GM19455 (cell line): ENCODE results near the gene PITPNC1.

ENCODE experiments used
- ATAC-seq: cut with Tn5 transposase; IDR thresholded peaks from one replicate; pipeline ENCODE4 v1.9.1; 2021; ENCODE audit not compliant: unreplicated experiment

PITPNC1 gene

GRCh38 chr17:67542219-67543114, 165.4 kb downstream of the PITPNC1 start:
- no peak for ATAC-seq

- no peak for ATAC-seq
These were observed 167.4 kb downstream of the PITPNC1 start for GRCh38 chr17:67544364-67544955.

- ATAC-seq, result peak; percentile 93
These were observed 169.8 kb downstream of the PITPNC1 start for GRCh38 chr17:67546578-67547527.

DNA sequence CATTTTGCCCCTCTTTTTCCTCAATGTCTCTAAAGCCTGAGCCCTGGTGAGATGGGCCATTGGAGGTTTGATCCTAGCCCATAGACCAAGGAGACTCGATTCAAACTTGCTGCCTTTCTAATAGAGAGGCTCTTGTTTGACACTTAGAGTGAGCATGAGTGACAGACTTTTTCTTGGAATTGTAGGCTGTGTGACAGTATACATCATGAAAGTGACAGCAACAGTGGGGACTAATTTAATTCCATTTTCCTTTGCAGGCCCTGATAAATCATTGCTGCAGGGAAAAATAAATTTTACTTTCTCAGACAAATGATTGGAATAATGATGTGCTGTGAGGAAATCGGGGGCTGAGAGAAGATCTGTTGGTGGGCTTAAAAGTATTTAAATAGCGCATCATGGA, 171.6 kb downstream of the PITPNC1 start:
- no peak for ATAC-seq

- ATAC-seq, result no peak
These were observed 172.7 kb downstream of the PITPNC1 start for GRCh38 chr17:67549820-67550219.

GRCh38 chr17:67554634-67555033, 177.6 kb downstream of the PITPNC1 start:
- ATAC-seq, result no peak

DNA sequence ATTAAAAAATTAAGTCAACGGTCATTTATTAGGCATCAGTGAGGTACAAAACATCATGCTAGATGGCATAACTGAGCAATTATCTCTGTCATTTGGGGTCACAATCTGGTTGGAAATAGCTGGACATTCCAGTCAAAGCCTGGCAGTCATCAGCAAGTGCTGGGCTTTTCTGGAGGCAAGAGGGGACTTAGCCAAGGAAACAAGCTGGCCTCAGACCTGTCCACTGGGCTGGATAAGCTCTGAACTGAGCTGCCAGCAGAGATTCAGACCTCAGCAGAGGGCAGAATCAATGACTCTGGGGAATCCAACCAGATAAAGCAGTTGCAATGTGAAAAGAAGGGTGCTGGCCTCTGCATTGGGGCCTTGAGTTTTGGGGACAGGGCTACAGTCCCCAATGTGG, 178.8 kb downstream of the PITPNC1 start:
- ATAC-seq, result no peak

GRCh38 chr17:67557052-67557845, 180.2 kb downstream of the PITPNC1 start:
- no peak for ATAC-seq

- ATAC-seq, result no peak
These were observed 180.8 kb downstream of the PITPNC1 start for GRCh38 chr17:67557921-67558320.

- no peak for ATAC-seq
These were observed 181.8 kb downstream of the PITPNC1 start for GRCh38 chr17:67558740-67559380.

DNA sequence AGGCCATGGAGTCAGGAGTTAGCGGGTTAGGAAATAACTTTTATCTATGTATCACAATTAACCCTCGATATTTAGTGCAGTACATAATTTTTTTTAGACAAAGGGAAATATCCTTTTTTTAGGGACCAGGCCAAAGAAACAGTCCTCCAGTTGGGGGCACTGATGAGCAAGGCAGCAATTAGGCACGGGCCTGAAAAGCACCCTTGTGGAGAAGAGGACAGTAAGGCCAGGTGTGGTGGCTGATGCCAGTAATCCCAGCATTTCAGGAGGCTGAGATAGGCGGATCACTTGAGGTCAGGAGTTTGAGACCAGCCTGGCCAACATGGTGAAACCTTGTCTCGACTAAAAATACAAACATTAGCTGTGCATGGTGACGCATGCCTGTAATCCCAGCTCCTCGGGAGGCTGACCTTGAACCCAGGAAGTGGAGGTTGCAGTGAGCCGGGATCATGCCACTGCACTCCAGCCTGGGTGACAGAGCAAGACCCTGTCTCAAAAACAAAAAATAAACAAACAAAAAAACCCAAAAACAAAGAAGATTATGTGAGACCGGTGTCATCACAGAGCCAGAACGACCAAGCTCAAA, 182.4 kb downstream of the PITPNC1 start:
- ATAC-seq, result no peak

- ATAC-seq, result no peak
These were observed 184.9 kb downstream of the PITPNC1 start for GRCh38 chr17:67562005-67562404.

DNA sequence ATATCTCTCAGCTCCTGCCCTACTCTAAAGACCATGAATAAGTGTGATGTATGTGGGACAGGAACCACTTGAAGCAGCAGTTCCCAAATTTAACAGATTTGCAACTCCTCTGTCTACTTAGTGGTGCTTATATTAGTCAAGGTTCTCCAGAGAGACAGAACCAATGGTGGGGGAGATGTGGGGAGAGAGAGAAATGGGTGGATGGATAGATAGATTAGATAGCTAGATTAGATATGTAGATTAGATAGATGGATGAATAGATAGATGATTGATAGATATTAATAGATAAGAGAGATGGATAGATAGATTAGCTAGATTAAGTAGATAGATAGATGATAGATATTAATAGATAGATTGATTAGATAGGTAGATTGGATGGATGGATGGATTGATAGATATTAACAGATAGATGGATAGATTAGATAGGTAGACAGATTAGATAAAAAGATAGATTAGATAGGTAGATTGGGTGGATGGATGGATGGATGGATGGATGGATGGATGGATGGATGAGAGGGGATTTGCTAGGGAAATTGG, 186.7 kb downstream of the PITPNC1 start:
- no peak for ATAC-seq

DNA sequence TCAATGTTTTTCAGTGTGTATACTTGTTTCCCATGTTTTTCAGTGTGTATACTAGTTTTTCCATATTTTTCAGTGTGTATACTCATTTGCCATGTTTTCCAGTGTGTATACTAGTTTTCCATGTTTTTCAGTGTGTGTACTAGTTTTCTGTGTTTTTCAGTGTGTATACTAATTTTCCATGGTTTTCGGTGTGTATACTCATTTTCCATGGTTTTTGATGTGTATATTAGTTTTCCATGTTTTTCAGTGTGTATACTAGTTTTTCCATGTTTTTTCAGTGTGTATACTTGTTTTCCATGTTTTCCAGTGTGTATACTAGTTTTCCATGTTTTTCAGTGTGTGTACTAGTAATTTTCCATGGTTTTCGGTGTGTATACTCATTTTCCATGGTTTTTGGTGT, 188.0 kb downstream of the PITPNC1 start:
- ATAC-seq, result no peak

DNA sequence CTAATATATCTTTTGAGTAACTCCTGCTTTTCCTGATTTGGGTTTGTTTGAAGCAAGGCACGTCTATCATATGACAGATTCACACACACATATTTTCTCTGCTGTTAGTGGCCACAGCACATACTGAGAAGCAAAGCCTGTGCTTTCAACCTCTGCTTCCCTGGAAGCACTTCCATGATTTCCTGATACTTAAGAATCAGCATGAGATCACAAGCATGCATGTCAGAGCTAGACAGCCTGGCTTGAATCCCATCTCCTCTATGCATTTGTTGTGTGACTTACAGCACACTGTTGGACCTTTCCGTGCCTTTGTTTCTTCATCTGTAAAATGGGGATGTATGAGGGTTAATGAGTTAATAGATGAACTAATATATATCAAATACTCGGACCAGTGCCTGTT, 189.6 kb downstream of the PITPNC1 start:
- ATAC-seq, result no peak

DNA sequence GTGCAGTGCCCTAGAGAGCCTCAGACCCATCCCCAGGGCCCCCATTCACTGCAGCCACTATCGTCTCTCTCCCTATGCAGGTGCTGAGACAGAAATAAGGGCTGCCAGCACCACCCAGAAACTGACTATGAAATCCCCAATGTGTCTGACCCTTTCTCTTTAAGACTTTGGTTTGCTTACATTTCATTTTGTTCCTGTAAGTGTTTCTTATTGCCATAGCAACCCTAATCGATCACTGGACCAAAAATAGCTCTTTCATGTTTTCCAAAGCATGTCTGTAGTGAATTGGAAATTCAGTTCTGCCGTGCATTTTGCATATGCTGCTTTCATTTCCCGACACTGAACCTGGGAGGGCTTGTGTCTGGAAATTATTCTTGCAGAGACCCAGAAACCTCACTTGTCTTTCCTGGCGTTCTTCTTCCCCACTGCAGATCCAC, 192.0 kb downstream of the PITPNC1 start:
- ATAC-seq, result no peak

- ATAC-seq, result no peak
These were observed 192.8 kb downstream of the PITPNC1 start for GRCh38 chr17:67569873-67570272.

GRCh38 chr17:67570797-67571196, 193.7 kb downstream of the PITPNC1 start:
- no peak for ATAC-seq

DNA sequence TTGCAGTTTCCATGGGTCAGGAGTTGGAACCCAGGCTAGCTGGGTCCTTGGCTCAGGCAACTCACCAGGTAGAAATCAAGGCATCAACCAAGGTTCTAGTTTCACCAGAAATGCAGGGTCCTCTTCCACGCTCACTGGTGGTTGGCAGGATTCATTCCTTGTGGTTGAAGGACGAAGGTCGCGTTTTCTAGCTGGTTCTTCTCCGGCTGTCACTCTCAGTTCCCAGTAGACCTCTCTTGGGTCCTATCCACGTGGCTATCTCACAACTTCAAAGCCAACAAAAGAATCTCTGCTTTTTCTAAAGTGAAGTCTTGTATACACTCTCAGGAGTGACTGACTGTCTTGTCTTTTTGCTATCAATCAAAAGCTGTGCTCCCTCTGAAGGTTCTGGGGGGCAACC, 194.4 kb downstream of the PITPNC1 start:
- no peak for ATAC-seq
